HFFc6 (cell line): ENCODE results near the gene AK9. TPM values are rescaled to one million over a fixed set of nuclear protein-coding genes. Genes with fewer than 3 reads are reported as not detected.

Experiments
- DNase-seq: peaks from one replicate; pipeline ENCODE4 v3.0.0-alpha.2; 2018
- H3K27ac Mint-ChIP-seq: 2 replicates; pipeline ENCODE4 v1.8.0; 2020; ENCODE audit warnings: mild to moderate bottlenecking, mixed read lengths
- H3K27me3 Mint-ChIP-seq: 2 replicates; pipeline ENCODE4 v1.8.0; 2021; ENCODE audit warnings: mild to moderate bottlenecking, moderate library complexity, mixed read lengths; ENCODE audit not compliant: insufficient read depth
- H3K36me3 Mint-ChIP-seq: 2 replicates; pipeline ENCODE4 v1.8.0; 2021; ENCODE audit warnings: low read depth, mixed read lengths
- H3K4me1 Mint-ChIP-seq: 2 replicates; pipeline ENCODE4 v1.8.0; 2020; ENCODE audit warnings: low read depth, mixed read lengths
- H3K4me3 Mint-ChIP-seq: 2 replicates; pipeline ENCODE4 v1.8.0; 2020; ENCODE audit warnings: mild to moderate bottlenecking, moderate library complexity, mixed read lengths
- H3K9me3 Mint-ChIP-seq: 2 replicates; pipeline ENCODE4 v1.8.0; 2020; ENCODE audit warnings: mild to moderate bottlenecking, mixed read lengths
- CTCF ChIP-seq: fragments of 200-600 bp; sonication (generic); IDR thresholded peaks from 2 replicates; pipeline ENCODE4 v1.5.0; 2021; ENCODE audit warnings: antibody characterized with exemption, mild to moderate bottlenecking
- total RNA-seq, 6 experiments: library from RNA; stranded (reverse); fragmentation: NEBNext Ultra II Directional; extraction: Animal tissue kit (Norgen Biotek cat#: 25700); gene quantifications; 2 replicates in 1 of 6; 3 replicates in 5 of 6; pipeline ENCODE4 v1.2.3, GENCODE V29; 2021

AK9 gene
- total RNA-seq, 6 experiments from 2014 or later: 1.2 to 2.0 (median 1.5) TPM

- Mint-ChIP-seq H3K4me3 (no peak overlapping the region), H3K9me3 (0 out of 2 replicates have a peak, but pooled peaks cover 1% of the 10 kb centered on the region), H3K27ac (no peak overlapping the region), H3K4me1 (no peaks in the 10 kb centered on the region), H3K36me3 (no peaks in the 10 kb centered on the region), H3K27me3 (peaks cover 14% of the 10 kb centered on the region)
- no peak for TF ChIP-seq CTCF
- DNase-seq: no peak
Observed at GRCh38 chr6:109678240-109678639, 12.8 kb downstream of the AK9 start.

DNA sequence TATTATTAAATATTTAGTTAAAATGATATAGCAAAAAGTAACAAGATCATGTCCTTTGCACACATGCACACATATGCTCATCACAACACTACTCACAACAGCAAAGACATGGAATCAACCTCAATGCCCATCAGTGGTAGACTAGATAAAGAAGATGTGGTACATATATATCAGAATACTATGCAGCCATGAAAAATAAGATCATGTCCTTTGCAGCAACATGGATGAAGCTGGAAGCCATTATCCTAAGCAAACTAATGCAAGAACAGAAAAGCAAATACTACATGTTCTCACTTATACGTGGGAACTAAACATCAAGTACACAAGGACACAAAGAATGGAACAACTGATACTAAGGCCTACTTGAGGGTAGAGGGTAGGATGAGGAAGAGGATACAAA, 14.3 kb downstream of the AK9 start:
- Mint-ChIP-seq H3K27ac (no peak overlapping the region), H3K4me1 (peaks cover 13% of the 10 kb centered on the region), H3K9me3 (no peaks in the 10 kb centered on the region), H3K36me3 (no peaks in the 10 kb centered on the region), H3K4me3 (no peak overlapping the region), H3K27me3 (peaks cover 12% of the 10 kb centered on the region)
- no peak for TF ChIP-seq CTCF
- DNase-seq: no peak

GRCh38 chr6:109672839-109673238, 18.2 kb downstream of the AK9 start:
- Mint-ChIP-seq H3K27me3 (no peaks in the 10 kb centered on the region), H3K9me3 (no peaks in the 10 kb centered on the region), H3K4me1 (peaks cover 21% of the 10 kb centered on the region), H3K4me3 (no peak overlapping the region), H3K27ac (no peak overlapping the region), H3K36me3 (no peaks in the 10 kb centered on the region)
- no peak for TF ChIP-seq CTCF
- DNase-seq: no peak

DNA sequence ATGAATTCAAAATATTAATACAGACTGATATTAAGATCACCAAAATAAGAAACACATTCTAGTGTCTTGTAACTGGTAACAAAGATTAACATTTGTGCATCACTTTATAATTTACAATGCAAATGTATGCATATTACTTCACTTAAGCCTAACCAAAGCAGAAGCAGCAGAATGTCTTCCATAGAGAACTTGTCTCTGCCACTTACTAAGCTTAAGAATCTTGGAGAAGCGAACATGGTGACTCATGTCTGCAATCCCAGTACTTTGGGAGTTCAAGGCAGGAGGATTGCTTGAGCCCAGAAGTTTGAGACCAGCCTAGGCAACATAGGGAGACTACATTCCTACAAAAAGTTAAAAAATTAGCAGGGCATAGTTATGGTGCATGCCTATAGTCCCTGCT, 18.8 kb downstream of the AK9 start:
- Mint-ChIP-seq H3K9me3 (no peaks in the 10 kb centered on the region), H3K27ac (no peak overlapping the region), H3K4me1 (peaks cover 21% of the 10 kb centered on the region), H3K4me3 (no peak overlapping the region), H3K27me3 (no peaks in the 10 kb centered on the region), H3K36me3 (no peaks in the 10 kb centered on the region)
- TF ChIP-seq CTCF: no peak
- DNase-seq: peak; percentile 24

GRCh38 chr6:109671733-109672132, 19.3 kb downstream of the AK9 start:
- no peak overlapping the region for H3K27ac Mint-ChIP-seq
- TF ChIP-seq CTCF: no peak
- H3K27me3 Mint-ChIP-seq: no peaks in the 10 kb centered on the region
- H3K4me3 Mint-ChIP-seq: no peak overlapping the region
- no peaks in the 10 kb centered on the region for H3K36me3 Mint-ChIP-seq
- DNase-seq: peak; percentile 41
- H3K9me3 Mint-ChIP-seq: no peaks in the 10 kb centered on the region
- peaks cover 21% of the 10 kb centered on the region for H3K4me1 Mint-ChIP-seq

DNA sequence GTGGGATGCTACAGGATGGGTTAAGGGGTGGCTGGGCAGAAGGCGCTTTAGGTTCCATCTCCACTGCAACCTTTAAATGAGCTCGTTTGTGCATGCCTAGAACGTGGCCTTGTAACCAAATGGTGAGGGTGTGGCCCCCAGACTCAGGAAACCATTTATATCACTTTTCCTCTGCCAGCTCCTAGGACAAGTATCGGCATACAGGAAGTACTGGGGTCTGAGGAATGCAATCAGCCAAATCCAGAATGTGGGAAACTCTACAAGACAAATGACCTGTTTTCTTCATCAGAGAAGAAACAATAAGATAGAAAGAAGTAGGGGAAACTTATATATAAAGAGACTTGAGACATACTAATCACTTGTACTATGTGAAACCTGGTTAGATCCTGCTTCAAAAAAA, 21.2 kb downstream of the AK9 start:
- Mint-ChIP-seq H3K4me3 (no peak overlapping the region), H3K27ac (no peak overlapping the region), H3K4me1 (peaks cover 21% of the 10 kb centered on the region), H3K27me3 (no peaks in the 10 kb centered on the region), H3K36me3 (no peaks in the 10 kb centered on the region), H3K9me3 (no peaks in the 10 kb centered on the region)
- no peak for TF ChIP-seq CTCF
- DNase-seq: no peak
